GM12865 (cell line): ENCODE results near the gene FOXO6.

Source experiments
- DNase-seq: peaks from one replicate; pipeline ENCODE4 v3.0.0; 2010; ENCODE audit warnings: low read depth
- H3K4me3 ChIP-seq: 2 replicates; pipeline ENCODE4 v1.5.1; 2011; ENCODE audit warnings: mild to moderate bottlenecking, low read depth, low read length, control low read depth
- CTCF ChIP-seq: IDR thresholded peaks from 2 replicates; pipeline ENCODE4 v1.5.1; 2011; ENCODE audit warnings: low read length, control low read depth, low read depth, inconsistent platforms; ENCODE audit not compliant: insufficient read depth; ENCODE audit errors: missing control alignments

The FOXO6 gene

DNA sequence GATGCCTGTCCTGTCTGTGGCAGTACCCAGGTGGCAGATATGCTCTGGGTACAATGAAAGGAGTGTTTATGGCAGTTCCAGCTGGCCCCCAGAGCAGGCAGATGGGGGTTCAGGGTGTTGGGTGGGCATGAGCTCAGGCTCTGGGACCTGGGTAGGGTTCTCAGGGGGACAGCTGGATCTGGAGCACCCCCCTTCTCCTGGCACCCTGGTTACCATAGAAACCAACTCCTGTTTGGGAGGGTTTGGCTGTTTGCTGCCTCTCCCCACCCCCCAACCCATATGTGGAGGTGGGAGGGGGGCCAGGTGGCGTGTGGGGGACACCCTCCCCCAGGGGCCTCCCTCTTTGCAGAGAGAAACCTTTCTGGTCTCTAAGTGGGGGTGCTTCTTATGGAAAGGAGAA lies 7.1 kb downstream of the FOXO6 start:
- TF ChIP-seq CTCF, result no peak
- no peak overlapping the region for H3K4me3 ChIP-seq
- no peak for DNase-seq

DNA sequence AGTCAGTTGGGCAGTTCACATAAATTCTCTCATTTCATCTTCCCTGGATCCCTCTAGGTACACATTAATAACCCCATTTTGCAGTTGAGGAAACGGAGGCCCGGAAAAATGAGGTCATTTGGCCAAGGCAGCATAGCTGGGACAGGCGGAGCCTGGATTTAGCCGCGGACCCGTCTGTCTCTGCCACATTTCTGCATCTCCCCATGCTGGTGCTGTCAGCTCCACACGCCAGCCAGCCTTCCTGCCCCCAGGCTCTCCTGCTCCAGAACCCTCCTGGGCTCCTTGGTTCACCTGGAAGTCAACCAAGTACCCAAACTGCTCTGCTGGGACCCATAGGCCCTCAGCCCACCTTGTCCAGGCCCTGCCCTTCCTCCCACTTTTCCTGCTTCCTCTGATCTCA lies 7.6 kb downstream of the FOXO6 start:
- no peak for TF ChIP-seq CTCF
- DNase-seq, result no peak
- no peak overlapping the region for H3K4me3 ChIP-seq

DNA sequence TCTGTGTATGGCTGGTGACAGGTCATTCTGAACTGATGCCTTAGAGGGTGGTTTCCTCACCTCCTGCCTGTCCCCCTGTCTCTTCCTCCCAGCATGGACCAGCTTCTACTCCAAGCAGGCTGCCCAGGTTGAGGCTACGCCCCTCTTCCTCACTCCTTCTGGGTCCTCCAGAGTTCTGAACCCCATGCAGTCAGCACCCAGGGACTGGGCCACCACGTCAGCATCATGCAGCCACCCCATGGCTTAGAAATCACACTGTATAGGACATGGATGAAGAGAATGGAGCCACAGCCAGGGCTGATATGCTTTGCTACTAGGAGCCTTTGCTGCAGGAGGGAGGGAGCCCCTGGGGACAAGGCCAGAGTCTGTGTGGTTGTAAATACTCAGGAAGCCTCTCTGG lies 8.3 kb downstream of the FOXO6 start:
- no peak overlapping the region for H3K4me3 ChIP-seq
- TF ChIP-seq CTCF, result no peak
- no peak for DNase-seq

- DNase-seq, result no peak
- H3K4me3 ChIP-seq, result no peak overlapping the region
- no peak for TF ChIP-seq CTCF
Observed at GRCh38 chr1:41370225-41370624, 9.0 kb downstream of the FOXO6 start.

DNA sequence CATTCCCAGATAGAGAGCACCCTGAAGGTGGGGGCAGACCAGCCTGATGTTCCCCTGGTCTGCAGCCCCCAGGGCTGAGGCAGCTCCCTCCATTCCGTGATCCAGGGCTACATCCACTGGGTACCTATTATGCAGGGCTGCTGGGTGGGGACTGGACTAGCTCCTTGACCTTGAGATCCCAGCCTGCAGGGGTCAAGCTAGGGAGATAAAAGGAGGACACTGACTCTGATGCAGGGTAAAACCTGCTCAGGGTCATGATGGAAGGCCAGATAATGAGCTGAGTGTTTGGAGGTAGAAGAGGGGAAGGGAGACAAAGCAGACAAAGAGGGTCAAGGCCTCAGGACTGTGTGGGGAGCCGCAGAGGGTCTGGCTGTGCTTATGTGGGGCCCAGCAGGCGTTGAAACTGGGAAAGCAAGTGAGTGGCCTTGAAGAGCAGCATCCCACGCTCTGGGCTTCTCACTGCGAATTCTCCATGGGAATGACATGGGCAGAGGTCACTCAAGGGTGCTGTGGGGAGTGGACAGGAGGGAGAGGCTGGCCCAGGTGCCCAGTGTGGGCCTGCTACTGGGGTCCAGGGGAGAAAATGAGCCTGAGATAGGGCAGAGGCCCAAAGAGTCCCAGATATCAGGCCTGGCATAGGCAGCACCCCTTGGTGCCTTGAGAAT lies 9.7 kb downstream of the FOXO6 start:
- TF ChIP-seq CTCF, result no peak
- no peak for DNase-seq
- no peak overlapping the region for H3K4me3 ChIP-seq

DNA sequence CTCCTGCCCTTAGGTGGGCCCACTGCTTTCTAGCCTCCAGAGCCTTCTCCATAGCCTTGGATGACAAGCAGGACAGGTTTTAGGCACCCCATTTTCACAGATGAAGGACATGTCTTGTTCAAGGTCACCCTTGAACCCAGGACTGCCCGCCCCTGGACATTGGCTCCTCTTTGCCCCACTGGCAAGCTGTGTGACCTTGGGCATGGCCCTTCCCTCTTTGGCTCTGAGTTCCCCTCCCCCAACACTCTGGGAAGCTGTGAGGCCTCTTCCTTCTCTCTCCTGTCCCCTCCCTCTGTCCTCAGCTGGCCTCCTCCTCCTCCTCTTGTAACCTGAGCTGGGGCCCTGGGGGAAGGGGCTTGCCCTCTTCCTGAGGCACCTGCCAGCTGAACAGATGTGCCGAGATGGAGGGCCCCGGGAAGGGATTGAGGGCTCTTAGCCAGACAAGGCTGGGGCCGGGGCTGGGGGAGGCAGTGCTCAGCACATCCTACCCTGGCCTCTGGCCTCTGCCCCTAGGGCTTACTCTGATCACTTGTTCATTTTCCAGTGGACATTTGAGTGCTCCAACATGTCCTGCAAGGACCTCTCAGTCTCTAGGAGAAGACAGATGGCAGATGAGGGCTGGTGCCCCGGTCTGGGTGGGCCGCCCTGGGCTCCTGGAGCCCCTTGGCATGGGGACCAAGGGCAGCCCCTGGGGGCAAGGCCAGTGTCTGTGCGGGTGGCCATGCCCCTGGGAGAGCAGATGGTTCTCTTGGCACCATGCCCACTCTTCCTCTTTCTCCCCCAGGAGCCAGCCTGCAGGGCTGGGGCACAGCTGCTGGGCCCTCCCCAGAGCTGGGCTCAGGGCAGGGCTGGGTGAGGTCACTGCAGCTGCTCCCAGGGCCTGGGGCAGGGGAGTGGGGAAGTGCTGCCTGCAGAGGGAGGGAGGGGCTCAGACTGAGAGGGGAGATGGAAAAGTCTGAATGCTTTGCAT lies 10.7 kb downstream of the FOXO6 start:
- no peak overlapping the region for H3K4me3 ChIP-seq
- DNase-seq, result no peak
- no peak for TF ChIP-seq CTCF

- TF ChIP-seq CTCF, result no peak
- DNase-seq, result no peak
- no peak overlapping the region for H3K4me3 ChIP-seq
Observed at GRCh38 chr1:41372600-41372993, 11.4 kb downstream of the FOXO6 start.
